ENCODE measurements around the gene ACTMAP.

The ACTMAP gene

DNA sequence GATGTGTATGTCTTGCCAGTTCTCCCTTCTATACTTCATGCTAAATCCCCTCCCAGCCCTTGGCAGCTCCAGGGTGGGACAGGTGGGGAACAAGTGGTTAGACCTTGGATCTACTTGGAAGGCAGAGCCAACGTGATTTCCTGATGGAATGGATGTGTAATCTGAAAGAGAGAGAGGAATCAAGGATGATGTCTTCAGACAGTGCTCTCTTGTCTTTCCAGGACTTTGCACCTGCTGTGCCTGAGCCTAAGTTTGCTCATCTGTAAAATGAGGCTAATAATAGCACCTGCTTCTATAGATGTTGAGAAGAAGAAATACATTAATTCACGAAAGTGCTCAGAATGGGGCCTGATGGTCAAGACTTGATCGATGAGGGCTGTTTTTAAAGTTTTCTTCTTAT lies 41.7 kb upstream of the ACTMAP start:
- no peak for TF ChIP-seq TSHZ2 (CRISPR knock-in tag; IDR thresholded peaks at IDR 0.05)
- TF ChIP-seq PATZ1 (CRISPR knock-in tag; IDR thresholded peaks at IDR 0.05; ENCODE audit: borderline replicate concordance): no peak
- no peak for TF ChIP-seq ZC3H10 (CRISPR knock-in tag; IDR thresholded peaks at IDR 0.05)
- no peak for TF ChIP-seq ISL1 (CRISPR knock-in tag; IDR thresholded peaks at IDR 0.05)
- no peak for TF ChIP-seq TOX (CRISPR knock-in tag; IDR thresholded peaks at IDR 0.05; ENCODE audit: borderline replicate concordance)
- TF ChIP-seq, protein P1, sequence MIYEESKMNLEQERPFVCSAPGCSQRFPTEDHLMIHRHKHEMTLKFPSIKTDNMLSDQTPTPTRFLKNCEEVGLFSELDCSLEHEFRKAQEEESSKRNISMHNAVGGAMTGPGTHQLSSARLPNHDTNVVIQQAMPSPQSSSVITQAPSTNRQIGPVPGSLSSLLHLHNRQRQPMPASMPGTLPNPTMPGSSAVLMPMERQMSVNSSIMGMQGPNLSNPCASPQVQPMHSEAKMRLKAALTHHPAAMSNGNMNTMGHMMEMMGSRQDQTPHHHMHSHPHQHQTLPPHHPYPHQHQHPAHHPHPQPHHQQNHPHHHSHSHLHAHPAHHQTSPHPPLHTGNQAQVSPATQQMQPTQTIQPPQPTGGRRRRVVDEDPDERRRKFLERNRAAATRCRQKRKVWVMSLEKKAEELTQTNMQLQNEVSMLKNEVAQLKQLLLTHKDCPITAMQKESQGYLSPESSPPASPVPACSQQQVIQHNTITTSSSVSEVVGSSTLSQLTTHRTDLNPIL (CRISPR knock-in tag; IDR thresholded peaks at IDR 0.05; ENCODE audit: low read depth): no peak
- no peak for TF ChIP-seq ZNF8 (CRISPR knock-in tag; IDR thresholded peaks at IDR 0.05)
- no peak for TF ChIP-seq SNAI2 (CRISPR knock-in tag; IDR thresholded peaks at IDR 0.05)
- TF ChIP-seq ZFP30 (CRISPR knock-in tag; IDR thresholded peaks at IDR 0.05): no peak
- no peak for TF ChIP-seq TCF4 (CRISPR knock-in tag; IDR thresholded peaks at IDR 0.05; ENCODE audit: borderline replicate concordance)
- TF ChIP-seq ZFP3 (CRISPR knock-in tag; IDR thresholded peaks at IDR 0.05): no peak
- no peak for TF ChIP-seq ESRRG (CRISPR knock-in tag; IDR thresholded peaks at IDR 0.05)
- no peak for TF ChIP-seq ARNTL (CRISPR knock-in tag; IDR thresholded peaks at IDR 0.05; ENCODE audit: borderline replicate concordance, low read depth)
- no peak for TF ChIP-seq RARB (CRISPR knock-in tag; IDR thresholded peaks at IDR 0.05)
- TF ChIP-seq GLIS3 (CRISPR knock-in tag; IDR thresholded peaks at IDR 0.05): no peak
- TF ChIP-seq, protein P2, sequence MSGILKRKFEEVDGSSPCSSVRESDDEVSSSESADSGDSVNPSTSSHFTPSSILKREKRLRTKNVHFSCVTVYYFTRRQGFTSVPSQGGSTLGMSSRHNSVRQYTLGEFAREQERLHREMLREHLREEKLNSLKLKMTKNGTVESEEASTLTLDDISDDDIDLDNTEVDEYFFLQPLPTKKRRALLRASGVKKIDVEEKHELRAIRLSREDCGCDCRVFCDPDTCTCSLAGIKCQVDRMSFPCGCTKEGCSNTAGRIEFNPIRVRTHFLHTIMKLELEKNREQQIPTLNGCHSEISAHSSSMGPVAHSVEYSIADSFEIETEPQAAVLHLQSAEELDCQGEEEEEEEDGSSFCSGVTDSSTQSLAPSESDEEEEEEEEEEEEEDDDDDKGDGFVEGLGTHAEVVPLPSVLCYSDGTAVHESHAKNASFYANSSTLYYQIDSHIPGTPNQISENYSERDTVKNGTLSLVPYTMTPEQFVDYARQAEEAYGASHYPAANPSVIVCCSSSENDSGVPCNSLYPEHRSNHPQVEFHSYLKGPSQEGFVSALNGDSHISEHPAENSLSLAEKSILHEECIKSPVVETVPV (CRISPR knock-in tag; IDR thresholded peaks at IDR 0.05): no peak
- TF ChIP-seq CSDC2 (CRISPR knock-in tag; IDR thresholded peaks at IDR 0.05): no peak
- no peak for TF ChIP-seq PPARA (CRISPR knock-in tag; IDR thresholded peaks at IDR 0.05; ENCODE audit: borderline replicate concordance)
- no peak for TF ChIP-seq OSR1 (CRISPR knock-in tag; IDR thresholded peaks at IDR 0.05)
- TF ChIP-seq, protein P3, sequence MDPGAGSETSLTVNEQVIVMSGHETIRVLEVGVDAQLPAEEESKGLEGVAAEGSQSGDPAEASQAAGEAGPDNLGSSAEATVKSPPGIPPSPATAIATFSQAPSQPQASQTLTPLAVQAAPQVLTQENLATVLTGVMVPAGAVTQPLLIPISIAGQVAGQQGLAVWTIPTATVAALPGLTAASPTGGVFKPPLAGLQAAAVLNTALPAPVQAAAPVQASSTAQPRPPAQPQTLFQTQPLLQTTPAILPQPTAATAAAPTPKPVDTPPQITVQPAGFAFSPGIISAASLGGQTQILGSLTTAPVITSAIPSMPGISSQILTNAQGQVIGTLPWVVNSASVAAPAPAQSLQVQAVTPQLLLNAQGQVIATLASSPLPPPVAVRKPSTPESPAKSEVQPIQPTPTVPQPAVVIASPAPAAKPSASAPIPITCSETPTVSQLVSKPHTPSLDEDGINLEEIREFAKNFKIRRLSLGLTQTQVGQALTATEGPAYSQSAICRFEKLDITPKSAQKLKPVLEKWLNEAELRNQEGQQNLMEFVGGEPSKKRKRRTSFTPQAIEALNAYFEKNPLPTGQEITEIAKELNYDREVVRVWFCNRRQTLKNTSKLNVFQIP (CRISPR knock-in tag; IDR thresholded peaks at IDR 0.05; ENCODE audit: borderline replicate concordance, low read depth): no peak
- no peak for ATAC-seq

- ATAC-seq: no peak
- no peak for TF ChIP-seq SNAI2 (CRISPR knock-in tag; IDR thresholded peaks at IDR 0.05)
- no peak for TF ChIP-seq ZNF70 (CRISPR knock-in tag; IDR thresholded peaks at IDR 0.05)
- TF ChIP-seq BACH2 (CRISPR knock-in tag; IDR thresholded peaks at IDR 0.05; ENCODE audit: borderline replicate concordance): no peak
- TF ChIP-seq, protein P2 (CRISPR knock-in tag; IDR thresholded peaks at IDR 0.05): no peak
- TF ChIP-seq TCF4 (CRISPR knock-in tag; IDR thresholded peaks at IDR 0.05; ENCODE audit: borderline replicate concordance): no peak
- no peak for TF ChIP-seq ISL1 (CRISPR knock-in tag; IDR thresholded peaks at IDR 0.05)
These were observed 41.1 kb upstream of the ACTMAP start for GRCh38 chr19:40791349-40791748.

Data from SK-N-SH treated with all-trans-retinoic acid at 6 μM for 48 hours (cell line).